KOPT-K1 (cell line): ENCODE results near the gene AKAP12.

Experiments
- H3K27ac ChIP-seq: fragments of 200-600 bp; sonication (generic); 2 replicates; pipeline ENCODE4 v1.5.1; 2016; ENCODE audit warnings: antibody characterized with exemption, mild to moderate bottlenecking, low read depth, low read length; ENCODE audit not compliant: poor library complexity, severe bottlenecking
- H3K36me3 ChIP-seq: fragments of 200-600 bp; sonication (generic); 2 replicates; pipeline ENCODE4 v1.5.1; 2017; ENCODE audit warnings: antibody characterized with exemption, mild to moderate bottlenecking, low read length, moderate library complexity; ENCODE audit not compliant: insufficient read depth
- H3K9me3 ChIP-seq: fragments of 200-600 bp; sonication (generic); 2 replicates; pipeline ENCODE4 v1.5.1; 2017; ENCODE audit warnings: antibody characterized with exemption, low read length, mild to moderate bottlenecking; ENCODE audit not compliant: insufficient read depth, poor library complexity, severe bottlenecking

AKAP12 gene

DNA sequence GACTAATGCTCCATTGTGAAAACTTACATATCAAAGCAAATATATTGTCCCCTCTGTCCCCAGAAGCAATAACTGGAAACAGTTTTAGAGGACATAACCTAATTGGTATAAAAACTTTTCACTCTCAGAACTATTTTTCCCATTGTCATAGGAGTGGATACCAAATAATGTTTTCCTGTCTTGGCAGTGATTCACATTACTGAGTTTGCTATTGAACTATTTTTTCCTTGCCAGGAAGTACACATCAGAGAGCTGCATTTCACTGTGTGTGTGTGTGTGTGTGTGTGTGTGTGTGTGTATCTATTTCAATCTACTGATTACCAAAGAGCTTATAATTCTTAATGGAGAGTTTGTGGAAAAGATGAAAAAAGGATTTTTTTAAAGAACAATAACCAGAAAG lies 45.4 kb downstream of the AKAP12 start:
- Histone ChIP-seq H3K27ac (no peak overlapping the region), H3K36me3 (no peaks in the 10 kb centered on the region)

GRCh38 chr6:151286214-151286613 lies 46.4 kb downstream of the AKAP12 start:
- H3K27ac ChIP-seq = no peak overlapping the region
- no peaks in the 10 kb centered on the region for H3K36me3 ChIP-seq
- H3K9me3 ChIP-seq = no peaks in the 10 kb centered on the region

More for the DNA sequence above, 45.4 kb downstream of the AKAP12 start:
- no peaks in the 10 kb centered on the region for H3K9me3 ChIP-seq

DNA sequence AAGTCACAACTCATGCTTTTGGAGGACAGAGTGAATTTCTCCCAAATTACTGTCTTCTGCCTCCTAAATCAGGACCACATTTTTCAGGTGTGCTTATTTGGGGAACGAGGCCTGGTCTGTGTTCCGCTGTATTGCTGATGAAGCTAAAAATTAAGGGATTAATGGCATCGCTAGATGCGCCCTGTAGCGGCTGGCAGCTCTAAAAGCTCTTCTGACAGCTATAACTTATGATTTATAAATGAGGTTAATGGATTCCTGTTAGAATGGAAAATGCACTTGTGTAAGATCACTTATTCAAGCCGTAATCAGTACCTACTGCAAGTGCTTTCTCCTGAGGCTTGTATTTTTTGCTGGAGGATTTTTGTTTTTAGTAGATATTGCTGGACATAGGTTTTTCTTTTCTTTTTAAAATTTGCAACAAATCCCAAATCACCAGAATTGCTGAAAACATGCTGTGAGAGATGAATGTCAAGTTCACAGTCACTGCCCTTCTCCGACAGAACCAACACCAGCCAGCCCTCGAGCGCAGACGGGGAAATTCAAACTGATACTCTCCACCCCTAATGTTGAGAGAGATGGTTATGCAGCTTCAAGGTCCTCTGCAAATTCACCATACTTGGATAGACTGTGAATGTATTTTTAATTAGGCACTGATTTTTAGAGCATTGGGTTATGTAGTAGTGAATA lies 49.1 kb downstream of the AKAP12 start:
- H3K36me3 ChIP-seq = no peaks in the 10 kb centered on the region
- no peaks in the 10 kb centered on the region for H3K9me3 ChIP-seq
- H3K27ac ChIP-seq = no peak overlapping the region

DNA sequence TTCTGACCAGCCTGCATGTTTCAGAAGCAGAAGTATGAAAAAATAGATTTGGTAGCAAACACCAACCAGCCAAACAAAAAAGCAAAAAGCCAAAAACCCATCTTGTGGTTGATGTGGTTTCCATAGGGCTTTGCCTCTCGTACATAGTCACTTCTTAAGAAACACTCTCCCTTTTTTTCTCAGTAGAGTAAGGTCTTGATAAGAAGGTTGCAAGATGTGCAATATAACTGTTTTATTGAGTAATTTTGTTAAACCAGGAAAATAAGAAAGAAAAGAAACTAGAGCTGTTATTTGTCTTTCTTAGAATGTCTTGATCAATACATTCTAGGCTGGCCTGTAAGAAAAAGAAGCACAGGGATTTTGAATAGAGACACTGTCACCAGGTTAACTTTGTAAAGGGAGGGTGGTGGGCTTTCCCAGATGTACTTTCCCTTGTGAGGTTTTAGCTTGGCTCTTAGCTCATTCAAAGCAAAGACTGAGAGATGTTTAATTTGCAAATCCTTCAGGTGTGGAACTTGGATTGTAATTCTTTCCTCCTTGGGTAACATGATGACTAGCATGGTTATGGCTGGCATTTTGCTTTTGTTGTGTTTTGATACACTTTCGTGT lies 49.7 kb downstream of the AKAP12 start:
- no peaks in the 10 kb centered on the region for H3K9me3 ChIP-seq
- no peaks in the 10 kb centered on the region for H3K36me3 ChIP-seq
- H3K27ac ChIP-seq = no peak overlapping the region

DNA sequence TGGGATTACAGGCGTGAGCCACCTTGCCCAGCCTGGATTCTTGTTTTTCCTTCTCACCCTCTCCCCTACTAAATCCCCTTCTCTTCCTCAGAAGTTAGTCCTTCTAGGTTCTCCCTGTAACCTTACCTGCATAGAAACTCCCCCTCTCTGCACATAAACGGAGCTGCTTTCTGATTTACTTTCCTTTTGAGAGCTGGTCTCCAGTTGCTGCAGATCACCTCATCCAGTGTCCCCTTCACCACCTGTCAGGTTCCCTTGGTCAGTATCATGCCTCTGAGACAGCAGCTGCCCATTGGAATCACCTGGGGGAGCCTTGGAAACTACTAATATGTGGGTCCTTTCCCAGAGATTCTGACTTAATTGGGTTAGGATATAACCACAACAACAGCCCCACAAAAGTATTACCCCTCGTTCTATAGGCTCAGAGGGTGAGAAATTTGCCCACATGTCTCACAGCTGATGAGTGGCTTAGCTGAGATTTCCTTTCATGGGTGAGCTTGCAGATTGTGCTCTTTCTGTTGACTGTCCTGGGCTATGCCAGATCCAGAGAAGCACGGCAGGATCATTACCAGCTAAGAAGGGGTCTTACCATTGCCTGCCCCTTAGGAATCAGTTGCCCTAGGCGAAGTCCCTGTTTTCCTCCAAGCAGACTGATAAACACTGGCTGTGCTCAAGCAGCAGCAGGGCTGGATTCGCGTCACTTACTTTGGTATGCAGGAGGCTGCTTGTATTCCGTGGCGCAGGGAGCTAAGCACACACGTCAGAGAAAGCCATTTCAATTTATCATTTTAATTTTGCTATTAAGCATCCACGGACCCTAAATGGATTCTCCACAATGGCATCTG lies 51.3 kb downstream of the AKAP12 start:
- Histone ChIP-seq H3K27ac (no peak overlapping the region), H3K9me3 (no peaks in the 10 kb centered on the region), H3K36me3 (no peaks in the 10 kb centered on the region)

GRCh38 chr6:151291722-151292059 lies 51.9 kb downstream of the AKAP12 start:
- H3K27ac ChIP-seq = no peak overlapping the region
- H3K36me3 ChIP-seq = no peaks in the 10 kb centered on the region
- H3K9me3 ChIP-seq = no peaks in the 10 kb centered on the region

DNA sequence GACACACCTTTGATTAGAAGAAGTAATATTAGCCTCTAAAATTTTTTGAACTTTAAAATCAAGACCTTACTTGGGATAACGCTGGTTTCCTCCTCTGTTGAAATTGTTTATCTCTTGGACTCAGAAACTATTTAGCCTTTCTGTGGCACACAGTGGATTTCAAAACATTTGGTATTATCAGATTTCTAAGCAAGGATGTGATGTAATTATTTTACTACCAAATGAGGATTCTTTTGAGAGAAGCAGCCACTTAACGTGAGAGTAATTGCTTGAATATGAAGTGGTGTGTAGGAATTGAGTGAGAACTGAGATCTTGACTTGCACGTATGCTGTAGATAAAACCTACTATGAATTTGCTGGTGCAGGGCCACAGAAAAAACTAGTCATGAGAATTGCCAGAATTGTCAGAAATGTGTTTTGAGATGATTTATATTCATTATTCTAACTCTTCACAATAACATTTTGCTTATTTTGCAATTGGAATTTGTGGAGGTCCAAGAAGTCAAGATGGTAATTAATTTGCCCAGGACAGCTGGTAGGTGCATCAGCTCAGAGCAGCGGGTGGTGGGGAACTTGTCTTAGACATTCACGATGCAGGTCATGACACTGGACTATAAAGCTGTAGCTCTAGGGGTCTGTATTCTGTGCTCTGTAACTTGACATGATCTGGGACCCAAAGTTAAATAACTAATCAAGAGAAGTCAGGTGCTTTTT lies 53.4 kb downstream of the AKAP12 start:
- no peaks in the 10 kb centered on the region for H3K36me3 ChIP-seq
- no peak overlapping the region for H3K27ac ChIP-seq
- H3K9me3 ChIP-seq = no peaks in the 10 kb centered on the region

DNA sequence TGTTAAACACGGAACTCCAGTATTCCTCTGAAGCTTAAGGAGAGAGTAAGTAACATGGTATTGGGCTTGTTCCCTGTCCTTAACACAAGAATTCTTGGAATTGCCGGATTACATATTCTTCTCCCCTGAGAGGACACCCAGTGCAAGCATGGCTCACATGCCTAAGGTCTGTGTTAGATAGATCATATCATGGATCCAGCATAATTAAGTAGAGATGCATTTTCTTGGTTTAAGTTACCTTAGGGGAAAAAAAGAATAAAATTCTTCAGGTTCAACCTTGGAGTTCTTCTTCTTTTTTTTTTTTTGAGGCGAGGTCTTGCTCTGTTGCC lies 53.9 kb downstream of the AKAP12 start:
- no peaks in the 10 kb centered on the region for H3K9me3 ChIP-seq
- no peaks in the 10 kb centered on the region for H3K36me3 ChIP-seq
- H3K27ac ChIP-seq = no peak overlapping the region

DNA sequence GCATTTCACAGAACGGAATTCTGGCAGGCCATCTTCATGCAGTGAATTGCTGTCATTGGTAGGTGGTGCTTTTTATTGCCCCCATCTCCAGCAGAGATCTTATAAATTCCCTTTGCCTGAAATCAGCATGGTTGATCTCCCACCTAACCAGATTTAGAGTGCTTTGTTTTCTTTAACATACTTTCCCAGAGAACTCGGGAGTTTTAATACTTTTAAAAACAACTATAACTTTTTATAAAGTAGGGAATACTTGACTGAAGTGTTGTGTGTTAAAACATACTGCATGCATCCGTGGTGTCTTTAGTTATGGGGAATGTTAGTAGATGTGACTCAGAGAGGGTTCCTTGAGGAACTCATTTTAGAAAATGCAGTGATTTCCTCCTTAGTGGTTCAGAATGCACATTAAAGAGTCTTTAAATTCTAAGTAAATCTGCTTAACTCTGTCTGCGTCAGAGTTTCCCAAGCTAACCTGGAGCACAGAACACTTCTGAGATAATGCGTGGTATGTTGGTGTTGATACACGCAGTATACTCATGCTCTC lies 54.9 kb downstream of the AKAP12 start:
- Histone ChIP-seq H3K9me3 (no peaks in the 10 kb centered on the region), H3K36me3 (no peaks in the 10 kb centered on the region), H3K27ac (no peak overlapping the region)

DNA sequence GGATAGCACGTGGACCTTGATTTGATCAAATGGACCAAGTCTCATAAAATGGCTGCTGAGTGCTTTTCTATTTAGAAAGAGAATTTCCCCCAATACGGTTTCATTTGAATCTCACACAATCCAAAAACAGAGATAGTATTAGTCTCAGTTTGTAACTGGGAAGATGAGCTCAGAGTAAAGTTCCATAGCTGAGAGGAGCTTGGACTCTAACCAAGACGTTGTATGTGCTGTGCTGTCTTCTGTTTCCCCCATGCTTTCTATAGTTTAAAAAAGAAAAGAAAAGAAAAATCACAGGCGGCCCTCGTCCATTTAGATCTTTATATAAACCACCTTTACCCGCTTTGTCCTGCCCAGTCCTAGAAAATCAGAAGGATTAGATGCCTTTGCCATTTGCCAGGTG lies 58.1 kb downstream of the AKAP12 start:
- Histone ChIP-seq H3K9me3 (no peaks in the 10 kb centered on the region), H3K36me3 (no peaks in the 10 kb centered on the region), H3K27ac (no peak overlapping the region)

- Histone ChIP-seq H3K27ac (no peak overlapping the region), H3K9me3 (no peaks in the 10 kb centered on the region), H3K36me3 (no peaks in the 10 kb centered on the region)
These were observed 59.2 kb downstream of the AKAP12 start for GRCh38 chr6:151299011-151299410.

- H3K27ac ChIP-seq = no peak overlapping the region
- no peaks in the 10 kb centered on the region for H3K9me3 ChIP-seq
- no peaks in the 10 kb centered on the region for H3K36me3 ChIP-seq
These were observed 60.7 kb downstream of the AKAP12 start for GRCh38 chr6:151300267-151300991.

DNA sequence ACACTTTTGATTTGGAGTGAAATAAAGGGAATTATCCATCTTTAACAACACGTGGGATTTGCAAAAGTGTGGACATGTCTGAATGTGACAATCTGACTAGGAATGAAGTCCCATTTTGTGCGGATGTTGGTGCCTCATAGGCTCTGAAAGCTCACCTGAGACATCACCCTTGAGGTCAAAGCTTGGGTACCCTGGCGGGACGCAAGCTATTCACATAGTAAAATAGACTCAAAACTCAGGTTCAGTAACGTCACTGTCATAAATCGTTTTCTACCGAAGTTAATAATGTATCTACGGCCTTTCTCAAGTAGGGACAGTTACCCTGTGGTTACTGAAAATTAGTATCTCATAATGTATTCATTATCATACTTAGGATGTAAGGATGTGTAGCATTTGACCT lies 61.8 kb downstream of the AKAP12 start:
- no peaks in the 10 kb centered on the region for H3K9me3 ChIP-seq
- H3K36me3 ChIP-seq = no peaks in the 10 kb centered on the region
- no peak overlapping the region for H3K27ac ChIP-seq

- no peak overlapping the region for H3K27ac ChIP-seq
- no peaks in the 10 kb centered on the region for H3K36me3 ChIP-seq
- no peaks in the 10 kb centered on the region for H3K9me3 ChIP-seq
These were observed 63.5 kb downstream of the AKAP12 start for GRCh38 chr6:151303231-151303630.
